ENCODE data around the gene LTBP1. TPM values are rescaled to one million over a fixed set of nuclear protein-coding genes. Genes with fewer than 3 reads are reported as not detected.

The LTBP1 gene
- total RNA-seq, 3 donors from 2014 or later = 14.3 to 38.4 (median 33.6) TPM

GRCh38 chr2:33274524-33274923 lies 327.8 kb downstream of the LTBP1 start:
- intact Hi-C loops (cut with DNase I, micrococcal nuclease) = no loop called here
- no peak for ATAC-seq
- no peak for TF ChIP-seq CTCF (IDR thresholded peaks at IDR 0.05)
- H3K9me3 ChIP-seq = no peaks in the 10 kb centered on the region
- no peaks in the 10 kb centered on the region for H3K36me3 ChIP-seq (ENCODE audit: low read depth)
- H3K4me1 ChIP-seq (ENCODE audit: low read depth) = no peaks in the 10 kb centered on the region
- no peak for DNase-seq
- H3K4me3 ChIP-seq = no peak overlapping the region

GRCh38 chr2:33275689-33276444 lies 329.1 kb downstream of the LTBP1 start:
- Histone ChIP-seq H3K4me1 (ENCODE audit: low read depth) (no peaks in the 10 kb centered on the region), H3K9me3 (no peaks in the 10 kb centered on the region), H3K36me3 (ENCODE audit: low read depth) (no peaks in the 10 kb centered on the region), H3K4me3 (no peak overlapping the region)
- ATAC-seq = peak; percentile 32
- no peak for TF ChIP-seq CTCF (IDR thresholded peaks at IDR 0.05)
- intact Hi-C loops (cut with DNase I, micrococcal nuclease) = no loop called here
- DNase-seq = no peak

DNA sequence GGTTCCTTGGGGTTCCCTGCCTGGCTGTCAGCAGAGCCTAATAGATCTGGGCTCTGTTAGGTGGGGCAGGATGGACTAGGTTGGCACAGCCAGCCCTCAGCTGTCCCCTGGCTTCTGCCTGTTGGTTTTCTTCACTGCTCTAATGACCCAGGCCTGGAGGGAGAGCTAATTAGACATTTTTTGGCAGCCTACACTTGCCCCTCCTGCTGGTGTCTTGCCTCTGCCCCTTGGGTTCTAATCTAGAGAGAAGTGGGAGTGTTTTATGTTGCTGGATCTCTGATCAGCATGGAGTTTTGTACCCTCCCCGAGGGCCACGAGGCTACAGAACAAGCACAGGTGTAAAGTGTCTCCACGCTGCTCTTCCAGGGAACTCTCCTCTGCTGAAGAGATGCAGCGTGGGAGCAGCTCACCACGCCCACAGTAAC lies 330.3 kb downstream of the LTBP1 start:
- H3K4me1 ChIP-seq (ENCODE audit: low read depth) = no peaks in the 10 kb centered on the region
- DNase-seq = no peak
- ATAC-seq = peak; percentile 26

DNA sequence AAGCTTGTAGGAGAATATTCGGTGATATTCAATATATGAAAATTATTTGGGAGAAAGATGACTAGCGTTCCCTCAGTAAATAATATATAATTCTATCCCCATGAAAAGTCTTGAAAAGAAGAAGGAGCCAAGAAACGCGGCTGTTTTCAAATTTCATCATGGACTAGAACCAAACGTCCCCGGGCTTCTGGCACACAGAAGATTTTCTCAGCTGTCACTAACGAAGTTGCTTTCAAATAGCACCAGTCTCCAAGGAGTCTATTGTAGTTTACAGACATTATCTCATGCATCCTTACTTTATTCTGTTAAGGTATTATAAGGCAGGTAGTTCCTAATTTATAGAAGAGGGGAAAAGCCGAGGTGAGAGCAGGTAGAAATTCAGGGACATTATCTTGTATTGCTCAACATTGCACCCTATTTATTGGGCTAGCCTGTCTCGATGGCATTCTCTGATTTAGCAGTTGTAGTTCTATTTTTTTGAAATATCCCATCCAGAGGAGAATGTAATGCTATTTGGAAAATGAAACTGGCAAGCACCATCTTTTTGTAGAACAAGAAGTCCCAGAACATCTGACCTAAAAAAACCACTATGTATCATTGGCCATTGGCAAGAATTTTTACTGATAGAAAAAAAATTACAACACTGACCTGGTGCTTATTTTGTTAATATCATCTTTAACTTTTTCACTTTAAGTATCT lies 331.6 kb downstream of the LTBP1 start:
- intact Hi-C loops (cut with DNase I, micrococcal nuclease) = no loop called here
- no peak overlapping the region for H3K4me3 ChIP-seq
- H3K4me1 ChIP-seq (ENCODE audit: low read depth) = no peaks in the 10 kb centered on the region
- no peak for DNase-seq
- ATAC-seq = no peak
- no peaks in the 10 kb centered on the region for H3K9me3 ChIP-seq
- H3K36me3 ChIP-seq (ENCODE audit: low read depth) = no peaks in the 10 kb centered on the region
- no peak for TF ChIP-seq CTCF (IDR thresholded peaks at IDR 0.05)

More for the DNA sequence above, 330.3 kb downstream of the LTBP1 start:
- no peak for TF ChIP-seq CTCF (IDR thresholded peaks at IDR 0.05)
- Histone ChIP-seq H3K4me3 (no peak overlapping the region), H3K9me3 (no peaks in the 10 kb centered on the region), H3K36me3 (ENCODE audit: low read depth) (no peaks in the 10 kb centered on the region)
- intact Hi-C loops (cut with DNase I, micrococcal nuclease) = no loop called here

GRCh38 chr2:33284287-33284686 lies 337.5 kb downstream of the LTBP1 start:
- TF ChIP-seq CTCF (IDR thresholded peaks at IDR 0.05) = no peak
- no peaks in the 10 kb centered on the region for H3K36me3 ChIP-seq (ENCODE audit: low read depth)
- no peak overlapping the region for H3K4me3 ChIP-seq
- H3K9me3 ChIP-seq = no peaks in the 10 kb centered on the region
- ATAC-seq (no peak), DNase-seq (no peak)
- intact Hi-C loops (cut with DNase I, micrococcal nuclease) = no loop called here
- H3K4me1 ChIP-seq (ENCODE audit: low read depth) = no peaks in the 10 kb centered on the region

Measured in mucosa of descending colon (tissue), 3 donors.